ENCODE measurements around the gene PTPRO.

Gene PTPRO

GRCh38 chr12:15589328-15590032, 267.2 kb downstream of the PTPRO start:
- no peak for DNase-seq
- no peaks in the 10 kb centered on the region for H3K4me1 ChIP-seq
- no peaks in the 10 kb centered on the region for H3K9me3 ChIP-seq
- H3K36me3 ChIP-seq, result peaks cover 8% of the 10 kb centered on the region; the same call in 1 of the 2 replicates
- TF ChIP-seq CTCF (IDR thresholded peaks at IDR 0.05; ENCODE audit: low read depth, low read length), result no peak
- H3K4me3 ChIP-seq (ENCODE audit: low read depth, low read length), result no peak overlapping the region
- no peaks in the 10 kb centered on the region for H3K27me3 ChIP-seq

- Histone ChIP-seq H3K27me3 (no peaks in the 10 kb centered on the region), H3K9me3 (no peaks in the 10 kb centered on the region), H3K4me1 (no peaks in the 10 kb centered on the region), H3K4me3 (ENCODE audit: low read depth, low read length) (no peak overlapping the region), H3K36me3 (peaks cover 8% of the 10 kb centered on the region)
- peak; percentile 94 for TF ChIP-seq CTCF (IDR thresholded peaks at IDR 0.05; ENCODE audit: low read depth, low read length)
- peak; percentile 40 for DNase-seq
These were observed 268.0 kb downstream of the PTPRO start for GRCh38 chr12:15590180-15590826.

GRCh38 chr12:15591811-15592210, 269.5 kb downstream of the PTPRO start:
- no peak for TF ChIP-seq CTCF (IDR thresholded peaks at IDR 0.05; ENCODE audit: low read depth, low read length)
- no peak for DNase-seq
- no peaks in the 10 kb centered on the region for H3K27me3 ChIP-seq
- H3K4me3 ChIP-seq (ENCODE audit: low read depth, low read length), result no peak overlapping the region
- no peaks in the 10 kb centered on the region for H3K4me1 ChIP-seq
- peaks cover 8% of the 10 kb centered on the region for H3K36me3 ChIP-seq
- no peaks in the 10 kb centered on the region for H3K9me3 ChIP-seq

- Histone ChIP-seq H3K36me3 (peaks cover 8% of the 10 kb centered on the region), H3K4me3 (ENCODE audit: low read depth, low read length) (no peak overlapping the region), H3K27me3 (no peaks in the 10 kb centered on the region), H3K4me1 (no peaks in the 10 kb centered on the region), H3K9me3 (no peaks in the 10 kb centered on the region)
- DNase-seq, result no peak
- no peak for TF ChIP-seq CTCF (IDR thresholded peaks at IDR 0.05; ENCODE audit: low read depth, low read length)
These were observed 270.6 kb downstream of the PTPRO start for GRCh38 chr12:15592934-15593333.

- Histone ChIP-seq H3K36me3 (peaks cover 8% of the 10 kb centered on the region), H3K4me3 (ENCODE audit: low read depth, low read length) (no peak overlapping the region), H3K4me1 (peaks cover 6% of the 10 kb centered on the region), H3K27me3 (no peaks in the 10 kb centered on the region), H3K9me3 (no peaks in the 10 kb centered on the region)
- DNase-seq, result no peak
- no peak for TF ChIP-seq CTCF (IDR thresholded peaks at IDR 0.05; ENCODE audit: low read depth, low read length)
These were observed 273.9 kb downstream of the PTPRO start for GRCh38 chr12:15596174-15596573.

Measured in BE2C (cell line).